NCI-H128 (cell line): Measurements from ENCODE around the gene MBD3.

ENCODE experiments used
- DNase-seq: peaks from one replicate; lab custom pipeline; 2025; ENCODE audit not compliant: unreplicated experiment; lab: John Stamatoyannopoulos, UW

The MBD3 gene

GRCh38 chr19:1619703-1620102 lies 27.0 kb upstream of the MBD3 start:
- DNase-seq = no peak

GRCh38 chr19:1619094-1619439 lies 26.4 kb upstream of the MBD3 start:
- DNase-seq = no peak

GRCh38 chr19:1618157-1619093 lies 25.8 kb upstream of the MBD3 start:
- no peak for DNase-seq

- no peak for DNase-seq
These were observed 24.2 kb upstream of the MBD3 start for GRCh38 chr19:1616875-1617274.

GRCh38 chr19:1616396-1616795 lies 23.7 kb upstream of the MBD3 start:
- DNase-seq = no peak

- no peak for DNase-seq
These were observed 22.6 kb upstream of the MBD3 start for GRCh38 chr19:1615156-1615765.

- DNase-seq = no peak
These were observed 21.3 kb upstream of the MBD3 start for GRCh38 chr19:1613808-1614570.

GRCh38 chr19:1613146-1613545 lies 20.5 kb upstream of the MBD3 start:
- no peak for DNase-seq

GRCh38 chr19:1612114-1613086 lies 19.7 kb upstream of the MBD3 start:
- no peak for DNase-seq

GRCh38 chr19:1611353-1611752 lies 18.7 kb upstream of the MBD3 start:
- DNase-seq = no peak

GRCh38 chr19:1610579-1610978 lies 17.9 kb upstream of the MBD3 start:
- DNase-seq = no peak

GRCh38 chr19:1609680-1610474 lies 17.2 kb upstream of the MBD3 start:
- no peak for DNase-seq

GRCh38 chr19:1609103-1609396 lies 16.4 kb upstream of the MBD3 start:
- DNase-seq = no peak

GRCh38 chr19:1608359-1609102 lies 15.9 kb upstream of the MBD3 start:
- no peak for DNase-seq

GRCh38 chr19:1606138-1606651 lies 13.5 kb upstream of the MBD3 start:
- no peak for DNase-seq

- DNase-seq = peak; percentile 92
These were observed 12.8 kb upstream of the MBD3 start, which contains the start of gene UQCR11 for GRCh38 chr19:1605236-1606137. UQCR11 (minus strand) TSS chr19:1605462; CDS start chr19:1605409, 53 bp downstream.

GRCh38 chr19:1602091-1602707 lies 9.5 kb upstream of the MBD3 start:
- no peak for DNase-seq
